HG03354 (cell line): ENCODE data around the gene NDNF.

ENCODE experiments used
- ATAC-seq: cut with Tn5 transposase; IDR thresholded peaks from one replicate; pipeline ENCODE4 v1.9.1; 2021; ENCODE audit warnings: mild to moderate bottlenecking; ENCODE audit not compliant: unreplicated experiment, poor library complexity, severe bottlenecking

Gene NDNF

DNA sequence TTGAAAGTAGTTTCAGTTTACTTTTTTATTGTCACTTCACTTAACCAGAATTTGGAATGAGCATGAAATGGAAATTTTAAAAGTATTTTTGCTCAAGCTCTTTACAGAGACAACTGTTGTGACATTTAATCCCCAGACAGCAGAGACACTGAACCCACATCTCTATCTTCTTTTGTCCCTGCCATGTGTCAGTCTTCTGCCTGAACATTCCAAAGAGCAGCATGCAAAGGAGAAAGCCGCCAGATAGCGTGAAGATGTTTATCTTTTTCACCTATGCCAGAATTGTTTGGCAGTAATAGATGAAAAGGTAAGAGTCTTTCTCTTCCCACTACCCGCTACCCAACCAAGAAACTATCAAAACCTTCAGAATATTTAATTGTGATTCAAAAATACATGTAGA is 46.8 kb downstream of the NDNF start:
- no peak for ATAC-seq

DNA sequence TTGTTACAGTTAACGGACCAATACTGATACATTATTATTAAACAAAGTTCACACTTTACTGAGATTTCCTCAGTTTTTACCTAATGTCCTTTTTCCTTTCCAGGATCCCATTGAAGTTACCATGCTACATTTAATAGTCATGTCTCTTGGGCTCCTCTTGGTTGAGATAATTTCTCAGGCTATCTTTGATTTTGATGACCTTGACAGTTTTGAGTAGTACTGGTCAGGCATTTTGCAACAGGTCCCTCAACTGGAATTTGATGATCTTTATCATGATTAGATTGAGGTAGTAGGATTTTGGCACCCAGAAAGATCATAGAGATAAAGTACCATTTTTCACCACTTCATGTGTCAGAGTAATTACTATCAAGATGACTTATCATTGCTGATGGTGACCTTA is 53.8 kb downstream of the NDNF start:
- no peak for ATAC-seq

DNA sequence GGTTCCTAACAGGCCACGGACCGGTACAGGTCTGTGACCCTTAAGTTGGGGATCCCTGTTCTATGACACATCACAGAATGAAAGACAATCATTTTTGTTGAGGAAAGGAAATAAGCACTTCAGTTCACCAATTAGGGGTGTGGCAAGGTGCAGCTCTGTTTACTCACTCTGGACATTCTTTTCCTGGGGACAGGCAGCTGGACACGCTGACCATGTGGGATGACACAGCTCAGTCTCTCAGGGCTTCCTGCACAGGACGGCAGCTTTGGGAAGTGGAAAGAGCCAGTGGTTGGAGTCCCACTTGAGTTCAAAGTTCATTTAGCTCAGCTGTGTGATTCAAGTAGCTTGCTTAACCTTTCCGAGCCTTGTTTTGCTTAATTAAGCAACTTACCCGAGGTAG is 55.7 kb downstream of the NDNF start:
- ATAC-seq, result no peak

DNA sequence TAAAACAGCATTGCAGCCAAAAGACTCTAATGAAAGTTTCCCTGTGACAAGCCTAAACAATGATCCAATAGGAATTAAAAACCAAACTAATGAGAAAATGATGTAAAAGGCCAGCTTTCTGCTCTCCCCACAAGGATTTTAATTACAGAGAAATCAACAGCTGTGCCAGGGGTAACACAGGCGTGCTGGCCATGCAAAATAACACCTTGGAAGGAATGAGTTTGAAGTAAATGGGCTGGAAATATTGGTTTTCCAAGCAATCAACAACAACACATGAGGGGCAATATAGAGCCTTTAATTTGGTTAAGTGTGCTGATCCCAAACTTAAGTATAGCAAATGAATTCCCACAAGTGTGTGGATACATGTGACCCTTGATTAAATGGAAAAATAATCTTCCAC is 56.9 kb downstream of the NDNF start:
- no peak for ATAC-seq

DNA sequence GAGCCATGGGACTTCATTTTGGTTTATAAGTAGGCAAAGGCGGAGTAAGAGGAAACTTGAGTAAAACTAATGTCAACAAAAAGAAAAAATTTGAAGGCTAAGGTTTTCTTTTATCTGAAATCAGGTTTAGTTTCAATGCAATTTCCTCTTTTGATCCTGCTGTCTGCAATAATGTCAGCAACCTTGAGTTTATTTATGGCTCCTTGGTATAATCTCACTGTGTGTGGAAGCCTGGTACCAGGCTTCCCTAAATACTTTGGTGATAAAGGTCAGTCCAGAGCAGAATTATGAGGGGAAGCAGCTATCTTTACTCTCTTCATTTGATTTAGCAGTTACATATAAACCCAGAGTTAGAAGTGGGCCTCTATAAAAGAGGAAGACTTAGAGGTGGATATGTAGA is 57.8 kb downstream of the NDNF start:
- no peak for ATAC-seq

DNA sequence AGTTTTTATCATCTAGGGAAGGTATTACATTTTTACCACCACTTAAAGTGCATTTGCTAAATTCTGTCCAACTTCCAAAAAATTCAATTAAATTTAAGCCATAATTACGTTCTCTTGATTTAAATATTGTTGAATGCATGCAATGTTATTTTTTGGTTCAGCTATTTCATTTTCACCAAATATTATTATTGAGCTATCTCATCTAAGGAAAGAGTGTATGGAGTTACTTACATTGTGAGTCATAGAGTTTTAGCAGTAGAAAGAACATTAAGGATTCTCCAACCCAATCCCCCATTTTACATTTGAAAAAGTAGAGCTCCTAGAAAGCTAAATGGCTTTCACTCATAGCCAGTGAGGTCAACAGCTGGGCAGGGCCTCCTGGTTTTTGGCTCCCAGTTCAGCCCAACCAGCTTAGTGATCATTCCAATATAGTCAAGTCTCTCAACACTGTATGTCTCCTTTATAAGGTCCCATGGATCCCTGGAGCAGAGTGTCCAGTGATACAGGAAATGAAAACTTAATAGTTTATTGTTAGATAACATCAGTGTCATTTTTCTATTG is 60.5 kb downstream of the NDNF start:
- no peak for ATAC-seq

DNA sequence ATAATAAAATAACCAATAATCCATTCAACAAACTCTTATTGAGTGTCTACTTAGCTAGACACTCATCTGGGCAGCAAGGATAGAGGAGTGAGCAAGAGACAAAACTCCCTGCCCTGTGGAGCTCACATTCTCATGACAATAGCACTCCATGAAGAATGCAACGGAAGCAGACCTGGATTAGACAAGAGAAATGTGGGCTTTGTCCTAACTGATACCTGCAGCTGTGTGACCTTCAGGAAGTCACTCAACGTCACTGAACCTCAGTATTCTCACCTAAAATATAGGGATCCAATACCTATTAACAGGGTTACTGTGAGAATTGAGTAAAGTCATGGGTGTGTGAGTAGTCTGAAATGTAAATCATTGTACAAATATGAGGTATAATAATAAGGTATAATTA is 61.2 kb downstream of the NDNF start:
- ATAC-seq, result no peak

DNA sequence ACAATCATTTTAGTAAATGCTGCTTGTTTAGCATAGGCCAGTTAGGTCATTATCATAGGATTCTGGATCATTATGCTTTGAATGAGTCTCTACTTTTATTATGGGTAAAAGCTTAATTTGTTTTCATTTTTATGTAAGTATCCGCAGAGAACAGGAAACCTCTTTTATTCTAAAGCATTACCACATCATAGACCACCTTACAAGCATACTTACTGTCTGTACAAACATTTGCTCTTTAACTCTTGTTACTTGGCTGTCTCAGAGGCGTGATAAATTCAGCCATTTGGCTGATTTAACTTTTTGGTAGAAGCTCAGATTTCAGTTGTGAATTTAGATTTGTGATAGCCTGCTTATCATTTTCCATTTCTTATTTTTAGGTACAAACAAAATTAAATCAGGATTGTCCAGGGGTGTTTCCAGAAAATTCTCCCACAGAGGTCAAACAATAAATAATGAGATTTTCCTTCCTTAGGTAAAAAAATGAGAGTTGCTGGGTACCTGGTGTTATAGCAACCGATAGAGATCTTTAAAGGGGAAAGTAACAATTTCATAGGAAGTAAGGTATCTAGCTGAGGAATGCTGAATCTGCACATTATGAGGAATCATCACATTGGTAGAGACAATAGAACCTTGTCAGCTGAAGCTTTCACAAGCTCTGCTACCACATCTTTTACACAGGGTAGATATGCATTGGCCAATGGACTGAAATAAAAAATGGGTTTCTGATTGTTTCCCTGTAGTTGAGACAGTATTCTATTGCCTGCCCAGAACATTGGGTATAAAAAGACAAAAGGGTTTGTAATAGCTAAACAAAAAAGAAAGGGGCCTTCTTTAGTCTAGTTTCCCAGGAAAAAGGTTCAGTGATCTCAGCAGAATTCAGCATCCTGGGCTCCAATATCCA is 62.5 kb downstream of the NDNF start:
- ATAC-seq, result no peak

DNA sequence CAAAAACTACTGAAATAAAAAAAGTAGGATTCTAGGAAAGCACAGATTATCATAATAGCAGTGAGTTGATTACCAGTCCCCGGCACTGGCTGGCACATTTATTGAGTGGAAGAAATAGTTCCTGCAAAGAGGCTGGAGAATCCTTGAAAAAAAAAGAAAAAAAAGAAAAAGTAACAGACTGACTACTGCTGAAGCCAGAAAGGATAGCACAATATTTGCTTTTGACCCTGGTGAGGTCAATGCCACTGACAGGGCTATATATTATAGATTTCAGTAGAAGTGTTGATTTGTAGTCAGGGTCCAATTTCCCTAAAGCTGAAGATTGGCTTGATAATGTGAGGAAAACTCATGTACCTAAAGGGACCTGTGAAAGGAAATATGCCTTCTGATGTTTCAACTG is 64.7 kb downstream of the NDNF start:
- ATAC-seq, result no peak

DNA sequence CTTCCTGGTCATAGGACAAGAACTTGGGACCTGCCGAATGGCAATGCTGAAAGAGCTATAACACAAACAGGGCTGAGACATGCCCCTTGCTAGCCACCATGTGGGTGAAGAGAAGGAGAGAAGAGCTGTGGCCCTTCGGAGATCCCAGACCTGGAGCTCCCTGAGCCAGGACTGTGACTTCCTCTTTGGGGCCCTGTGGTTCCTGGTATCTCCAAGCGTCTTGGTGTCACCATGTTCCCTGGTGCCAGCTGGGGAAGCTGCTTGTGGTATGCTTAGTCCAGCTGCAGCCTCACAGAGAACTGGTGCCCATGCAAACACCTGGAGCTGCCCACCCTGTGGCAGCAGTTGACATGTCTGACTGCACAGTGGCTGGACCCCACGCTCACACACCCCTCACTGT is 68.5 kb downstream of the NDNF start:
- no peak for ATAC-seq

DNA sequence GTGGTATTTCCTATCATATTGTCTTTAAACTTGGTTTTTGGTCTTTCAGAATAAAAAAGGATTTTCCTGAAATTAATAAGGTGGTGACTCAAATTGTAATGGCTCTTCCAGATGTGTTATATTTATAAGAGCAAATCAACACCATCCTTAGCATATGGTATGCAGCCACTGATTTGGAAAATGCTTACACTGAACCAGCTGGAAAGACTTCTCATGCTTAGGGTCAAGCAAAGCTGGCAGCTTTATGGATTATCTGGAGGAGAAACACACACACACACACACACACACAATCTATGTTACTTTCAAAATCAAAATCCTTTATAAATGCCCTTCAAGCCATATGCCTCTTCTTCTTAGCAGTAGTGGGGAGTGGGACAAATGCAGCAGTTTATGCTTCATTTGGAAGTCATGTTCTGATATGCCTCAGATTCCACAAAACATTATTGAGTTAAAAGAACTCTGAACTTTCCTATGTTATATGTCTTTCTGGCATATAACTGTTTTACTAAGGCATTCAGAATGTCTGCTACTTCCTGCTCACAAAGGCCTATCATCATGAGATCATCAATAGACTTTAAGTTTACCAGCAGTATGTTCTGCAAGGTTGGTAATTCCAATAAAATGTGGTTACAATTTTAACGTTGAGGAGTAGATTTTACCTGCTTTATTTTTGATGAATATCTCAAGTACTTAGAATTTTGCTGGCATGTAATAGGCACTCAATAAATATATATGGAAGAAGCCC is 76.9 kb downstream of the NDNF start:
- no peak for ATAC-seq

DNA sequence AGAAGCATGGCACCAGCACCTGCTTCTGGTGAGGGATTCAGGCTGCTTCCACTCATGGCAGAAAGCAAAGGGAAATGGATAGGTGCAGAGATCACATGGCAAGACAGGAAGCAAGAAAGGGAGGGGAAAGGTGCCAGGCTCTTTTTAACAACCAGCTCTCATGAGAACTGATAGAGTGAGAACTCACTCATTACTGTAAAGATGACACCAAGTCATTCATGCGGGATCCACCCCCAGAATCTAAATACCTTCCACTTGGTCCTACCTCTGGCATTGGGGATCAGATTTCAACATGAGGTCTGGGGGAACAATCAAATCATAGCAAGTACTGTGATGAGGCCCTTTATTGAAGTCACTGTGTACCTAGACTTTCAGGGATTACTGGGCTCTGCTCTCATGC is 77.8 kb downstream of the NDNF start:
- no peak for ATAC-seq

DNA sequence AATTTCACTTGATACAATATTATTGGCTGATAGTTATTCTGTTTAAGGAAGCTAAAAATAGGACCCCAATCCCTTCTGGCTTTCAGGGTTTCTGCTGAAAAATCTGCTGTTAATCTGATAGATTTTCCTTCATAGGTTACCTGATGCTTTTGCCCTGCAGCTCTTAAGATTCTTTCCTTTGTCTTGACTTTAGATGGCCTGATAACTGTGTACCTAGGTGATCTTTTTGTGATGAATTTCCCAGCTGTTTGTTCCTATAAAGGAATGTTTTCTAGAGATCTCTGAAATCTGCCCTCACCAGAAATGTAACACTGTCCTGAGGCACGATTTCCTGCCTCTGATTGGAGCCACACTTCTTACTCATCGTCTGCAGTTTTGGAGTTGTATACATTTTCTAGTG is 80.5 kb downstream of the NDNF start:
- no peak for ATAC-seq

DNA sequence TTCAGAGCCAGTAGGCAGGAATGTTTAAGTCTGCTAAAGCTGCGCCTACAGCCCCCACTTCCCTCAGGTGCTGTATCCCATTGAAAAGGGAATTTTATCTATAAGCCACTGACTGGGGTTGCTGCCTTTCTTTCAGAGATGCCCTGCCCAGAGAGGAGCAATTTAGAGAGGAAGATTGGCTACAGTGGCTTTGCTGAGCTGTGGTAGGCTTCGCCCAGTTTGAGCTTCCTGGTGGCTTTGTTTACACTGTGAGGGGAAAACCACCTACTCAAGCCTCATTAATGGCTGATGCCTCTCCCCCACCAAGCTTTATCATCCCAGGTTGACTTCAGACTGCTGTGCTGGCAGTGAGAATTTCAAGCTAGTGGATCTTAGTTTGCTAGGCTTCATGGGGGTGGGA is 82.1 kb downstream of the NDNF start:
- no peak for ATAC-seq
